HG03097 (cell line): ENCODE results near the gene XPC.
"Not testable (repeated sequence)": the region's sequence is repeated elsewhere in the genome, so short reads cannot be mapped to it uniquely, and the experiment has no call there.

Source experiments
- ATAC-seq: cut with Tn5 transposase; IDR thresholded peaks from one replicate; pipeline ENCODE4 v1.9.1; 2021; ENCODE audit not compliant: unreplicated experiment, low FRiP score

The XPC gene

GRCh38 chr3:14178247-14179113 is at the start of gene XPC, which contains the start of gene LSM3:
Gene XPC, minus strand, starts transcription at chr3:14178601. Its CDS starts 33 bp downstream, at chr3:14178568.
Gene LSM3, plus strand, starts transcription at chr3:14178817. Its CDS starts 44 bp downstream, at chr3:14178861.
- peak; percentile 91 for ATAC-seq

- ATAC-seq = no peak
Observed at GRCh38 chr3:14227856-14228255, 49.5 kb upstream of the XPC start.

GRCh38 chr3:14226351-14226750 is 48.0 kb upstream of the XPC start:
- not testable (repeated sequence) for ATAC-seq

- no peak for ATAC-seq
Observed at GRCh38 chr3:14225421-14225820, 47.0 kb upstream of the XPC start.

- no peak for ATAC-seq
Observed at GRCh38 chr3:14224895-14225294, 46.5 kb upstream of the XPC start.

GRCh38 chr3:14223595-14223994 is 45.2 kb upstream of the XPC start:
- ATAC-seq = no peak

GRCh38 chr3:14222900-14223594 is 44.6 kb upstream of the XPC start:
- no peak for ATAC-seq

GRCh38 chr3:14222457-14222856 is 44.1 kb upstream of the XPC start:
- ATAC-seq = no peak

GRCh38 chr3:14221902-14222301 is 43.5 kb upstream of the XPC start:
- no peak for ATAC-seq

GRCh38 chr3:14220933-14221332 is 42.5 kb upstream of the XPC start:
- ATAC-seq = no peak

GRCh38 chr3:14218355-14218754 is 40.0 kb upstream of the XPC start:
- ATAC-seq = no peak

GRCh38 chr3:14216257-14217048 is 38.1 kb upstream of the XPC start:
- ATAC-seq = peak; percentile 68

GRCh38 chr3:14214764-14215163 is 36.4 kb upstream of the XPC start:
- ATAC-seq = no peak

- ATAC-seq = no peak
Observed at GRCh38 chr3:14213066-14213774, 34.8 kb upstream of the XPC start.

- no peak for ATAC-seq
Observed at GRCh38 chr3:14212032-14212431, 33.6 kb upstream of the XPC start.

- no peak for ATAC-seq
Observed at GRCh38 chr3:14211621-14212020, 33.2 kb upstream of the XPC start.

- ATAC-seq = no peak
Observed at GRCh38 chr3:14210843-14211594, 32.6 kb upstream of the XPC start.

- ATAC-seq = no peak
Observed at GRCh38 chr3:14210290-14210688, 31.9 kb upstream of the XPC start.

- no peak for ATAC-seq
Observed at GRCh38 chr3:14209581-14210289, 31.3 kb upstream of the XPC start.
